ENCODE measurements around the gene SVOPL. TPM values are rescaled to one million over a fixed set of nuclear protein-coding genes. Genes with fewer than 3 reads are reported as not detected.

Gene SVOPL
- total RNA-seq, 1 experiment from 2014 or later: 1.1 TPM

GRCh38 chr7:138607216-138608126, 93.7 kb downstream of the SVOPL start:
- Mint-ChIP-seq H3K27me3 (ENCODE audit: low read depth) (no peaks in the 10 kb centered on the region), H3K9me3 (peaks cover 8 to 24% of the 10 kb centered on the region in 2 experiments), H3K36me3 (ENCODE audit: insufficient read depth in 1 of 3, low read depth in 3 of 3) (peaks cover 6 to 23% (median 12%) of the 10 kb centered on the region in 3 experiments; a peak in 6 of 7 replicates), H3K4me1 (peaks cover 4 to 5% of the 10 kb centered on the region in 2 experiments), H3K27ac (no peak overlapping the region), H3K4me3 (no peak overlapping the region)
- Histone ChIP-seq H3K56ac (ENCODE audit: insufficient read length, low read depth, low read length) (no peak overlapping the region), H4K8ac (replicated peaks; ENCODE audit: insufficient read length, low read depth, low read length) (no peak overlapping the region), H4K5ac (ENCODE audit: insufficient read length, low read depth, low read length) (no peak overlapping the region), H3K79me2 (ENCODE audit: insufficient read depth, low read length) (no peaks in the 10 kb centered on the region), H3K9me3 (ENCODE audit: control insufficient read depth, low read depth, low read length) (no peaks in the 10 kb centered on the region), H3K27ac (ENCODE audit: insufficient read length, low read depth, low read length) (no peak overlapping the region), H3K23me2 (ENCODE audit: insufficient read length, low read depth, low read length, poor library complexity, severe bottlenecking) (no peaks in the 10 kb centered on the region), H3K4me2 (ENCODE audit: insufficient read depth, insufficient read length, low read length) (no peak overlapping the region), H4K91ac (ENCODE audit: insufficient read length, low read depth, low read length) (no peak overlapping the region), H3K4ac (ENCODE audit: low read depth, low read length) (no peak overlapping the region), H3K9ac (ENCODE audit: extremely low read depth, insufficient read length, low read length) (no peak overlapping the region), H4K20me1 (ENCODE audit: control insufficient read depth, insufficient read depth, insufficient read length) (no peaks in the 10 kb centered on the region), H3K27me3 (ENCODE audit: insufficient read depth, low read length) (no peaks in the 10 kb centered on the region; the same call in 1 of the 2 replicates), H3K79me1 (ENCODE audit: insufficient read depth, low read depth, low read length, poor library complexity, severe bottlenecking) (no peaks in the 10 kb centered on the region), H3K18ac (ENCODE audit: insufficient read length, low read depth, low read length) (no peak overlapping the region), H2BK12ac (ENCODE audit: insufficient read length, low read depth, low read length) (no peak overlapping the region), H3K4me1 (ENCODE audit: insufficient read depth, low read length) (no peaks in the 10 kb centered on the region), H3K23ac (ENCODE audit: insufficient read length, low read depth, low read length) (no peak overlapping the region), H2BK20ac (ENCODE audit: low read depth, low read length, poor library complexity, severe bottlenecking) (no peak overlapping the region), H3T11ph (ENCODE audit: low read length) (no peak overlapping the region), H3K14ac (ENCODE audit: insufficient read depth, low read length) (no peak overlapping the region), H2BK120ac (ENCODE audit: low read depth, low read length, poor library complexity, severe bottlenecking) (no peak overlapping the region), H2AFZ (ENCODE audit: low read length) (no peak overlapping the region), H2BK15ac (ENCODE audit: low read depth, low read length) (no peak overlapping the region), H2BK5ac (ENCODE audit: insufficient read length, low read length) (no peak overlapping the region), H2AK5ac (ENCODE audit: insufficient read length, low read length) (no peak overlapping the region)
- DNase-seq: no peak
- TF ChIP-seq, protein P1, sequence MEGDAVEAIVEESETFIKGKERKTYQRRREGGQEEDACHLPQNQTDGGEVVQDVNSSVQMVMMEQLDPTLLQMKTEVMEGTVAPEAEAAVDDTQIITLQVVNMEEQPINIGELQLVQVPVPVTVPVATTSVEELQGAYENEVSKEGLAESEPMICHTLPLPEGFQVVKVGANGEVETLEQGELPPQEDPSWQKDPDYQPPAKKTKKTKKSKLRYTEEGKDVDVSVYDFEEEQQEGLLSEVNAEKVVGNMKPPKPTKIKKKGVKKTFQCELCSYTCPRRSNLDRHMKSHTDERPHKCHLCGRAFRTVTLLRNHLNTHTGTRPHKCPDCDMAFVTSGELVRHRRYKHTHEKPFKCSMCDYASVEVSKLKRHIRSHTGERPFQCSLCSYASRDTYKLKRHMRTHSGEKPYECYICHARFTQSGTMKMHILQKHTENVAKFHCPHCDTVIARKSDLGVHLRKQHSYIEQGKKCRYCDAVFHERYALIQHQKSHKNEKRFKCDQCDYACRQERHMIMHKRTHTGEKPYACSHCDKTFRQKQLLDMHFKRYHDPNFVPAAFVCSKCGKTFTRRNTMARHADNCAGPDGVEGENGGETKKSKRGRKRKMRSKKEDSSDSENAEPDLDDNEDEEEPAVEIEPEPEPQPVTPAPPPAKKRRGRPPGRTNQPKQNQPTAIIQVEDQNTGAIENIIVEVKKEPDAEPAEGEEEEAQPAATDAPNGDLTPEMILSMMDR (conservative IDR thresholded peaks at IDR 0.05): no peak
- no CpG with 5 or more reads among the region's 11 CpGs for WGBS (ENCODE audit: extremely low coverage, insufficient read length, low lambda C conversion rate)
